ENCODE data around the gene TIPARP.

- TF ChIP-seq POLR2A (IDR thresholded peaks at IDR 0.05) (no peak), CTCF (IDR thresholded peaks at IDR 0.05) (no peak)
Measured at GRCh38 chr3:156646958-156647357, 27.4 kb upstream of the TIPARP start.
